Testis (tissue), 2 donors: Measurements from ENCODE around the gene DHX35.

ENCODE experiments used
- POLR2A ChIP-seq: fragments of 450-650 bp; IDR thresholded peaks from one replicate; pipeline ENCODE4 v1.6.1; 2017; ENCODE audit warnings: antibody characterized with exemption, mild to moderate bottlenecking, moderate library complexity
- TF ChIP-seq, protein P1 (sequence below), 3 experiments: fragments of 450-650 bp in 2 of 3; fragments of 200-600 bp in 1 of 3; sonication (generic) in 1 of 3; IDR thresholded peaks; one replicate each; pipeline ENCODE4 v1.5.1; 2016 to 2019; ENCODE audit warnings: antibody characterized with exemption in 3 of 3, mild to moderate bottlenecking in 2 of 3, moderate library complexity in 1 of 3

DNA sequence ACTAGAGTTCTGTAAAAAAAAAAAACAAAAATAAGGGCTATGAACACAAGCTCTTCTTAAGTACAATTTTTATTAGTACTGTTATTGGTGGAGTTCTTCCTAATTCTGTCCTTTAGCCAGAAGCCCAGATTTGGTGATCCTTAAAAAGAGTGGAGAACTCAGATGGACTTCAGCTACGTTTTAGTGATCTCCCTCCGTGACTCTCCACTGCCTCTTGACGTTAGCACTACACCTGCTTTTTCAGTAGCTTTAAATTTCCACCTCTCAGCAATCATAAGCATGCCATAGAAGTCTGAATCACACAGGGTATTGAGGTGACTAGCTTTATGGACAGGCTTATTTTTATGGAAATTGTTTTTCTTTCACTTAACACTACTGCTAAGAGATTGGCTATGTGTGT lies 17.7 kb downstream of the DHX35 start:
- TF ChIP-seq, protein P1, sequence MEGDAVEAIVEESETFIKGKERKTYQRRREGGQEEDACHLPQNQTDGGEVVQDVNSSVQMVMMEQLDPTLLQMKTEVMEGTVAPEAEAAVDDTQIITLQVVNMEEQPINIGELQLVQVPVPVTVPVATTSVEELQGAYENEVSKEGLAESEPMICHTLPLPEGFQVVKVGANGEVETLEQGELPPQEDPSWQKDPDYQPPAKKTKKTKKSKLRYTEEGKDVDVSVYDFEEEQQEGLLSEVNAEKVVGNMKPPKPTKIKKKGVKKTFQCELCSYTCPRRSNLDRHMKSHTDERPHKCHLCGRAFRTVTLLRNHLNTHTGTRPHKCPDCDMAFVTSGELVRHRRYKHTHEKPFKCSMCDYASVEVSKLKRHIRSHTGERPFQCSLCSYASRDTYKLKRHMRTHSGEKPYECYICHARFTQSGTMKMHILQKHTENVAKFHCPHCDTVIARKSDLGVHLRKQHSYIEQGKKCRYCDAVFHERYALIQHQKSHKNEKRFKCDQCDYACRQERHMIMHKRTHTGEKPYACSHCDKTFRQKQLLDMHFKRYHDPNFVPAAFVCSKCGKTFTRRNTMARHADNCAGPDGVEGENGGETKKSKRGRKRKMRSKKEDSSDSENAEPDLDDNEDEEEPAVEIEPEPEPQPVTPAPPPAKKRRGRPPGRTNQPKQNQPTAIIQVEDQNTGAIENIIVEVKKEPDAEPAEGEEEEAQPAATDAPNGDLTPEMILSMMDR (IDR thresholded peaks at IDR 0.05) = no peak
- no peak for TF ChIP-seq POLR2A
